ENCODE measurements around the gene RSRC2. TPM values are rescaled to one million over a fixed set of nuclear protein-coding genes. Genes with fewer than 3 reads are reported as not detected.

The RSRC2 gene
- total RNA-seq, result 37.6 and 55.0 TPM in 2 replicates

DNA sequence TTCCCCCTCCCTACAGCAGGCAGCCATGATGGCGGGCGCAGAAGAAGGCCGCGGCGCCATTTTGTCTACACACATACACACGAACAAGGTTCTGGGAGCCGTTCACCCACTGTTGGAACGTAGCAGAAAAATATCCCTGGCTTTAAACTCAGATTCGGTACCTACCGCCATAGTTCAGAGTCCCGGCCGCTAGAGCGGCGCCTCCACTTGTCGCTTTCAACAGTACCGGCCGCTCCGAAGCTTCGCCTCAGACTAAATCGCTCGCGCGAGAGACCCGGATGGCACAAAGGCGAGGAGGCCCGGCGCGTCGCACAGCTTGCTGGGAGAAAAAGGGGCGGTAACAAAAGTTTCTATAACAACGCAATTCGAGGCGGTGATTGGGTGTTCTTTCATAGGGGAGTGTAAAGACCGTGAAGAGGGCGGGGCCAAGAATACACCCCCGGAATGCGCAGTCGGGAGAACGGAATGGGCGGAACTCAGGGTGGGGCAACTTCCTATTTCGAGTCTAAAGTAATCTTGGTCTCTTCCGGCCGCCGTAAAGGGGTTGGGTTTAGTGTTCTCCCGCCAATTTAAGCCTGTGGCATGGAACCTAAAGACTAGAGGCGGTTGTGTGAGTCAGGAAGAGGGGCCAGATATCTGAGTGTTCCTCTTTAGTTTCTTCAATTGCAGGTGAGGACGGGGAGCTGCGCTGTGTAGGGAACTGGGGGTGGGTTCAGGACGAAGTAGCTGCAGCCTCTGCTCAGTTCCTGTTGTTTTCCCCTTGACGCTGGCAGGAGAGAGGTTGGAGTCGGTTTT is at the start of gene RSRC2, which contains the start of gene KNTC1:
Gene RSRC2, minus strand, starts transcription at position 254 of the 795 bp plus-strand sequence. Its CDS starts 83 bp downstream, at position 171.
Gene KNTC1, plus strand, starts transcription at position 567 of the 795 bp plus-strand sequence. CDS start 2,815 bp downstream, outside the sequence.

GRCh38 chr12:122500685-122501488 is 25.8 kb downstream of the RSRC2 start, which contains the start of gene ZCCHC8:
ZCCHC8 (minus strand) TSS chr12:122500932; CDS start chr12:122500840, 92 bp downstream.

Other genes starting within 250 kb of the RSRC2 start
- 97.4 and 145 TPM in 2 replicates for gene CLIP1, start 104.3 kb downstream of the RSRC2 start, total RNA-seq
- 22.9 and 27.4 TPM in 2 replicates for gene ZCCHC8, start 26.0 kb downstream of the RSRC2 start, total RNA-seq
- gene KNTC1, start 313 bp upstream of the RSRC2 start, total RNA-seq, result 5.5 and 8.7 TPM in 2 replicates
- 3.4 and 4.5 TPM in 2 replicates for gene HCAR2, start 176.4 kb upstream of the RSRC2 start, total RNA-seq
- 0.68 and 4.0 TPM in 2 replicates for gene HCAR3, start 189.9 kb upstream of the RSRC2 start, total RNA-seq
- gene HCAR1, start 203.9 kb upstream of the RSRC2 start, total RNA-seq, result not detected in 2 replicates
- gene DENR, start 225.9 kb upstream of the RSRC2 start, total RNA-seq, result 42.6 and 46.1 TPM in 2 replicates
- gene CCDC62, start 247.6 kb upstream of the RSRC2 start, total RNA-seq, result 0.78 and 1.0 TPM in 2 replicates